Loucy (cell line): ENCODE data around the gene RBMS3.

ENCODE experiments used
- H2AFZ ChIP-seq: fragments of 200-600 bp; sonication (generic); 2 replicates; pipeline ENCODE4 v1.6.0; 2016; ENCODE audit warnings: antibody characterized with exemption, mild to moderate bottlenecking, low read length, moderate library complexity
- H3F3A ChIP-seq: fragments of 200-600 bp; 2 replicates; pipeline ENCODE4 v1.6.0; 2016; ENCODE audit warnings: antibody characterized with exemption, low read depth, mild to moderate bottlenecking
- H3K27me3 ChIP-seq: fragments of 200-600 bp; sonication (generic); 2 replicates; pipeline ENCODE4 v1.6.1; 2014; ENCODE audit warnings: low read length, mild to moderate bottlenecking; ENCODE audit not compliant: insufficient read depth, poor library complexity, severe bottlenecking
- H3K36me3 ChIP-seq: fragments of 200-600 bp; sonication (generic); 2 replicates; pipeline ENCODE4 v1.6.1; 2016; ENCODE audit warnings: low read length; ENCODE audit not compliant: insufficient read depth
- H3K4me1 ChIP-seq: fragments of 200-600 bp; sonication (generic); 2 replicates; pipeline ENCODE4 v1.5.1; 2014; ENCODE audit warnings: low read length, mild to moderate bottlenecking; ENCODE audit not compliant: insufficient read depth, poor library complexity, severe bottlenecking
- H3K4me2 ChIP-seq: fragments of 200-600 bp; sonication (generic); 2 replicates; pipeline ENCODE4 v1.6.0; 2014; ENCODE audit warnings: antibody characterized with exemption, low read length, low read depth, mild to moderate bottlenecking; ENCODE audit not compliant: poor library complexity, severe bottlenecking
- H3K4me3 ChIP-seq: fragments of 200-600 bp; sonication (generic); 2 replicates; pipeline ENCODE4 v1.5.1; 2014; ENCODE audit warnings: low read length, mild to moderate bottlenecking, mixed read lengths; ENCODE audit not compliant: poor library complexity, severe bottlenecking
- H3K79me2 ChIP-seq: fragments of 200-600 bp; sonication (generic); 2 replicates; pipeline ENCODE4 v1.6.1; 2014; ENCODE audit warnings: low read length; ENCODE audit not compliant: insufficient read depth
- H3K9ac ChIP-seq: fragments of 200-600 bp; sonication (generic); 2 replicates; pipeline ENCODE4 v1.6.0; 2014; ENCODE audit warnings: mild to moderate bottlenecking, low read depth, low read length, moderate library complexity; ENCODE audit not compliant: poor library complexity, severe bottlenecking
- H3K9me2 ChIP-seq: fragments of 200-600 bp; sonication (generic); replicated peaks from 2 replicates; pipeline ENCODE4 v1.6.1; 2016; ENCODE audit warnings: low read depth, low read length, mixed read lengths
- H3K9me3 ChIP-seq: fragments of 200-600 bp; sonication (generic); 2 replicates; pipeline ENCODE4 v1.6.1; 2014; ENCODE audit warnings: mild to moderate bottlenecking, antibody characterized with exemption, low read length, low read depth; ENCODE audit not compliant: insufficient read depth
- H4K20me1 ChIP-seq: fragments of 200-600 bp; sonication (generic); 2 replicates; pipeline ENCODE4 v1.6.0; 2014; ENCODE audit warnings: antibody characterized with exemption, low read length, mild to moderate bottlenecking; ENCODE audit not compliant: insufficient read depth, poor library complexity, severe bottlenecking
- EZH2phosphoT487 ChIP-seq: fragments of 200-600 bp; IDR thresholded peaks from 2 replicates; pipeline ENCODE4 v1.6.1; 2018; ENCODE audit warnings: antibody characterized with exemption, mild to moderate bottlenecking, moderate library complexity, borderline replicate concordance
- TF ChIP-seq, protein P1 (sequence below): fragments of 200-600 bp; sonication (generic); conservative IDR thresholded peaks from 2 replicates; pipeline ENCODE4 v1.5.1; 2014; ENCODE audit warnings: mild to moderate bottlenecking, antibody characterized with exemption, low read length

Gene RBMS3

DNA sequence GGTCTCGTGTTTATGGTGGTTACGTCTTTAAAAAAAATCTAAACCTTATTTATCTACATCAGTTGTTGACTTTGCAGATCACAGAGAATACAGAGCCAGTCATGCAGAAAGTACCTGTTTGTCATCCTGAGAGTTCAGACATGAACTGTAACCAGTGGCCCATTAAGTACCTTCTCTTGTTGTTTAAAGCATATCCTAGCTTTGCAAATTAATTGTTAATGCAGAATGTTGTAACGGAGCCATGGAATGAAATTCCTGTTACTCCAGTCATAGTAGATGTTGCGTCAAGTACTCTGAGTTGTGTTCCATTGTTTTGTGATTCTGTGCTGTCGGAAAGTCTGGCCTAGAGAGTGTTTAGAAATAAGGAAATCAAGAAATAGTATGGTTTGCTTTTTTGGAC lies 205.2 kb downstream of the RBMS3 start:
- no peak for TF ChIP-seq EZH2phosphoT487
- TF ChIP-seq, protein P1, sequence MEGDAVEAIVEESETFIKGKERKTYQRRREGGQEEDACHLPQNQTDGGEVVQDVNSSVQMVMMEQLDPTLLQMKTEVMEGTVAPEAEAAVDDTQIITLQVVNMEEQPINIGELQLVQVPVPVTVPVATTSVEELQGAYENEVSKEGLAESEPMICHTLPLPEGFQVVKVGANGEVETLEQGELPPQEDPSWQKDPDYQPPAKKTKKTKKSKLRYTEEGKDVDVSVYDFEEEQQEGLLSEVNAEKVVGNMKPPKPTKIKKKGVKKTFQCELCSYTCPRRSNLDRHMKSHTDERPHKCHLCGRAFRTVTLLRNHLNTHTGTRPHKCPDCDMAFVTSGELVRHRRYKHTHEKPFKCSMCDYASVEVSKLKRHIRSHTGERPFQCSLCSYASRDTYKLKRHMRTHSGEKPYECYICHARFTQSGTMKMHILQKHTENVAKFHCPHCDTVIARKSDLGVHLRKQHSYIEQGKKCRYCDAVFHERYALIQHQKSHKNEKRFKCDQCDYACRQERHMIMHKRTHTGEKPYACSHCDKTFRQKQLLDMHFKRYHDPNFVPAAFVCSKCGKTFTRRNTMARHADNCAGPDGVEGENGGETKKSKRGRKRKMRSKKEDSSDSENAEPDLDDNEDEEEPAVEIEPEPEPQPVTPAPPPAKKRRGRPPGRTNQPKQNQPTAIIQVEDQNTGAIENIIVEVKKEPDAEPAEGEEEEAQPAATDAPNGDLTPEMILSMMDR, result no peak
- H3K9me2 ChIP-seq, result peaks cover 7% of the 10 kb centered on the region; the same call in 1 of the 2 replicates
- H4K20me1 ChIP-seq, result no peaks in the 10 kb centered on the region
- H3K36me3 ChIP-seq, result no peaks in the 10 kb centered on the region
- H3K27me3 ChIP-seq, result no peaks in the 10 kb centered on the region
- H3K79me2 ChIP-seq, result no peaks in the 10 kb centered on the region
- H3K4me1 ChIP-seq, result no peaks in the 10 kb centered on the region
- H3F3A ChIP-seq, result no peaks in the 10 kb centered on the region
- no peak overlapping the region for H3K4me2 ChIP-seq
- no peak overlapping the region for H3K4me3 ChIP-seq
- no peak overlapping the region for H3K9ac ChIP-seq
- H2AFZ ChIP-seq, result no peak overlapping the region
- no peaks in the 10 kb centered on the region for H3K9me3 ChIP-seq

DNA sequence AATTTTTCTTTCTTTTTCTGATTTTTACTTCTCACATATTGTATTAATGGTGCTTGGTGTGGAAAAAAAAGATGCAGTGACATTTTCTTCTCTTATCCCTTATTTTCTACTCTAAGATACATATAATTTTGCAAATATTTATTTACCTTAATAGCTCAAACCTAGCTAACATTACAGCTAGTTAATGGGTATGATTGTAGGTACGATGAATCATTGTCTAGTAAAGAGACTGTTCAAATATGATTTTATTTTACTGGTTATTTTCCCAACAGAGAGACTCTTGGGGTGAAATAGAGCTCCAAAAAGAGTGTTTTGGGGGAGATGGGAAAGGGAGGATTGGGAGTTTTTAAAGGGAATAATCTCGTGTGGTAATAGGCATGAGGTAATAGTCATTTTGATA lies 206.0 kb downstream of the RBMS3 start:
- no peaks in the 10 kb centered on the region for H3K27me3 ChIP-seq
- H3K9me3 ChIP-seq, result no peaks in the 10 kb centered on the region
- no peaks in the 10 kb centered on the region for H4K20me1 ChIP-seq
- H2AFZ ChIP-seq, result no peak overlapping the region
- TF ChIP-seq EZH2phosphoT487, result no peak
- no peaks in the 10 kb centered on the region for H3K4me1 ChIP-seq
- no peaks in the 10 kb centered on the region for H3K79me2 ChIP-seq
- H3K9me2 ChIP-seq, result peaks cover 7% of the 10 kb centered on the region; the same call in 1 of the 2 replicates
- H3K4me3 ChIP-seq, result no peak overlapping the region
- H3K9ac ChIP-seq, result no peak overlapping the region
- H3K36me3 ChIP-seq, result no peaks in the 10 kb centered on the region
- H3K4me2 ChIP-seq, result no peak overlapping the region
- H3F3A ChIP-seq, result no peaks in the 10 kb centered on the region

DNA sequence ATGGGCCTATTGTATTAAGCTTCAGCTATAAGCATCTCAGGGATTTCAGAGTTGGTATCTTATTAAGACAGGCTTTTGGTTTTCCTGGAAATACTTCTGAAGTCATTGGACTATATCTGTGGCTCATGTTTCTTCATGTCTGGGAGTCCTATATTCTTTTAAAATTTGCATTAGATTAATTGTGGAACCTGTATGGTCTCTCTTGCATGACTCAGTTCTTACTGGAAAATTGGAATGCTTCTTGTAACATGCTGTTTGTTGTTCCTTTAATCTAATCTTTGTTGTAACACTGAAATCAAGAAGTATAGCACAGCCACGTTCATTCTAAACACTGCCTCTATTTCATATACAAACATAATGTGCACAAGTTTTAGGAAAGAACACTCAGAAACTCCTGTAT lies 208.1 kb downstream of the RBMS3 start:
- no peaks in the 10 kb centered on the region for H3K9me3 ChIP-seq
- H2AFZ ChIP-seq, result no peak overlapping the region
- H3K4me2 ChIP-seq, result no peak overlapping the region
- TF ChIP-seq, protein P1, result no peak
- TF ChIP-seq EZH2phosphoT487, result no peak
- no peaks in the 10 kb centered on the region for H3K79me2 ChIP-seq
- H3K9me2 ChIP-seq, result peaks cover 7% of the 10 kb centered on the region; the same call in 1 of the 2 replicates
- H4K20me1 ChIP-seq, result no peaks in the 10 kb centered on the region
- H3K4me3 ChIP-seq, result no peak overlapping the region
- no peaks in the 10 kb centered on the region for H3K27me3 ChIP-seq
- H3K9ac ChIP-seq, result no peak overlapping the region
- no peaks in the 10 kb centered on the region for H3F3A ChIP-seq
- no peaks in the 10 kb centered on the region for H3K36me3 ChIP-seq
- H3K4me1 ChIP-seq, result no peaks in the 10 kb centered on the region

DNA sequence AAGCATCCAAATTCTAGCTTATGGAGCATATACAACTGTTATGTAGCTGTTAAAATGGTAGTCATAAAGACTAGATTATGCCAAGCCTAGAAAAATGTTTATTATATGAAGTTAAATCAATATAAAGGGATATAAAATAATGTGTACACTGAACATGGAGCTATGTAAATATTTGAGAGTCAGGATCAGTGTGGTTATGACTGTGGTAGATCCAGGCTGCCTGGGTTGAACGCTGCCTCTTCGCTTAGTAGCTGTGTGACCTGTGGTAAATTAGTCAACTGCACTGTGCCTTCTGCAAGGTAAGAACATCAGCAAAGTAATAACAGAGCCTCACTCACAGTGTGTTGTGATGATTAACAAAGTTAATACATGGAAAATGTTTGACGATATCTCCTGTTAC lies 212.2 kb downstream of the RBMS3 start:
- no peaks in the 10 kb centered on the region for H3K9me3 ChIP-seq
- H3K9me2 ChIP-seq, result no peaks in the 10 kb centered on the region
- H3K4me3 ChIP-seq, result no peak overlapping the region
- H3K79me2 ChIP-seq, result no peaks in the 10 kb centered on the region
- H3K4me1 ChIP-seq, result no peaks in the 10 kb centered on the region
- H3F3A ChIP-seq, result no peaks in the 10 kb centered on the region
- H3K4me2 ChIP-seq, result no peak overlapping the region
- H3K9ac ChIP-seq, result no peak overlapping the region
- TF ChIP-seq, protein P1, result no peak
- no peak for TF ChIP-seq EZH2phosphoT487
- no peaks in the 10 kb centered on the region for H3K27me3 ChIP-seq
- no peaks in the 10 kb centered on the region for H3K36me3 ChIP-seq
- H2AFZ ChIP-seq, result no peak overlapping the region
- H4K20me1 ChIP-seq, result no peaks in the 10 kb centered on the region
